Activated CD8-positive, alpha-beta memory T cell treated with anti-CD3 and anti-CD28 coated beads, Interleukin-2, amount 50 U/mL, for 1 hour (primary cell): ENCODE data around the gene TRPM3.

Source experiments
- DNase-seq: peaks from one replicate; pipeline ENCODE4 v3.0.0-alpha.2; 2020; ENCODE audit errors: extremely low read depth

The TRPM3 gene

DNA sequence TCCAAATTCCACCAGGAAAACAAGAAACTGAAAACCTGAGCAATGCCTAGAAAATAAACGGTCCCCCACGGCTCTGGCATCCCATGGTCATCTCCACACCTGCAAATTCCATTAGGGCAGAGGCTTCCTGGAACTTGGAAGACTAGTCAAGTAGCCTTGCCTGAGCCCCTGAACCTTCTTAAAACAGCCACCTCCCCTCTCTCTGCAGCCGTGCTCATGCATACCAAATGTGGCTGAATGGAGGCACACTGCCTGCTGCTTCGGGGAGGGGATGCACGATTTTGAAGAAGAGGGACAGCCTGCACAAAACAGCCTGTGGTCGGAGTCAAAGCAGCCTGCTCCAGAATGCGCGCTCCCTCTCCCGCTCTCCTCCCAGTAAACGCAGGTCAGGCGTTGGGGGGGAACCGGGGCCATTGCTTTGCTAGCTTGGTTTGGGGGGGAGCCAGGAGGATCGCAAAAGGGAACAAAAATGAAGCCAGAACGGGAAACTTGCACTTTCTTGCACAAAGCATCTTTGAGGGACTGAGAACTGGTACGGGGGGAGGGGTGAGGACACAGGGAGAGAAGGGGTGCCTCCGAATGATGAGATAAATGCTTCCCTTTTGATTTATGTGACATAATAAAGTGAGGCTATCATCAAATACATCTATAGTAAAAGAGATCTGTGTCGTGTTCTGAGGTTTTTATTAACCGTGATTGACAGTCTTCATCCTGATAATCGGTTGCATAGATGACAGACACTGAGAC lies at the start of gene TRPM3:
Gene TRPM3 (minus strand): TSS at position 347 of the 747 bp plus-strand sequence. CDS start 267 bp downstream, at position 80.
- DNase-seq, result no peak

DNA sequence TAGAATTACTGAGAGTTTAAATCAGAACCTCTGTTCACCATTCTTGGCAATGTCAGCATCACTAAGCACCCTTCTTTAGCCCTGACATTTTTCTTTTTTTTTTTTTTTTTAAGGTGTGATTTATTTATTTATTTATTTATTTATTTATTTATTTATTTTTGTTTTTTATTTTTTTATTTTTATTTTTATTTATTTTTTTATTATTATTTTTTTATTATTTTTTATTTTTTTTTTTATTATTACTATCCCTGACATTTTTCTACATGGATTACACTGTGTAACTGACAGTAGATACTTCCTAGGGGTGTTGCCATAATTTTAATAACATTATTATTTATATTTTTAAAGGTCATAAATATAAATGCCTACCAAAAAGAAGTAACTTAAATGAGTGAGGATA lies 47.0 kb upstream of the TRPM3 start:
- DNase-seq, result no peak

DNA sequence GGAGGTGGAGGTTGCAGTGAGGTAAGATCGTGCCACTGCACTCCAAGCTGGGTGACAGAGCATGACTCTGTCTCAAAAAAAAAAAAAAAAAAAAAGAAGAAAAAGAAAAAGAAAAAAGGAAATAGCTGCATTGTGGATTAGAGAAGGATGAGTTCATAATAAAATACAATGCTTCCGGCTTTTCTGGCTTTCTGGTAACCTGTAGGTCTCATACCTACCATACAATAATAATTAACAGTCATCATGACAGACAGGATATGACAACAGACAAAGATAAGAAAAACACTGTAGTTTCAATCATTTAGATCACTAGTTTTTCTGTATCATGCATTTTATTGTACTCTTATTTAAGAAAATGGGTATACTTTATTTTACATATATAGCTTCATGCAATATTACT lies 40.7 kb upstream of the TRPM3 start:
- DNase-seq, result no peak

DNA sequence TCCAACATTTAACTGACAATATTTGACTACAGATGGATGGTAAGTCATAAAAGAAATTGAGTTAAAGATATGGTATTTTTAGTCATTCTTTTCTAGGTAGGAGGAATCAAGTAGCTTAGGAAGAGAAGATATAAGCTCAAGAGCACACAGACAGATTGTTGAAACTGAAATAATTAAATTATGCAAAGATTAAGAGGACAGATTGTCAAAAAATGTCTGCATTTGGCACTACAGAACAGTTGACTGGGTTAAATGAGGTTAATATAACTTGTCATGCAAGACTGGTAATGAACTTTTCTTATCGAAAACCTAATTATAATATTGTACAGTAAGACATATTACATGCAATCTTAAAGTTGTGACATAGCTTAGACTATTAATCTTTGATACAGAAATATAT lies 36.3 kb upstream of the TRPM3 start:
- DNase-seq, result no peak

DNA sequence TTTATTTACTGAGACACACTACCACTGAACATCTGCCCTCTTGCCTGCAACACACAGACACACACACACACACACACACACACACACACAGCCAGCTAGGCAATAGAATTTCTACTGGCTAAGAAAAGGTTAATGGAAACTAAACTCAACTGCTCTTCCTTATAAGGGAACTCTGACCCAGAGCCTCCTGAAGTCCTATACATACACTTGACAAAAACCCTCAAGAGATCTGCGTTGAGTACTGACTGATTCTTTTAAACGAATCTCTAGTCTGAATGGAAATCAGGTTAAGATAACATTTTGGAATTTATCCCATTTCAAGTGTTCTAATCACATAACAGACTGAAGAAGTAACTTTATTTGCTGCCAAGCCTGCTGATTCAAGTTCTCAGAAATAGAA lies 25.9 kb upstream of the TRPM3 start:
- DNase-seq, result no peak

DNA sequence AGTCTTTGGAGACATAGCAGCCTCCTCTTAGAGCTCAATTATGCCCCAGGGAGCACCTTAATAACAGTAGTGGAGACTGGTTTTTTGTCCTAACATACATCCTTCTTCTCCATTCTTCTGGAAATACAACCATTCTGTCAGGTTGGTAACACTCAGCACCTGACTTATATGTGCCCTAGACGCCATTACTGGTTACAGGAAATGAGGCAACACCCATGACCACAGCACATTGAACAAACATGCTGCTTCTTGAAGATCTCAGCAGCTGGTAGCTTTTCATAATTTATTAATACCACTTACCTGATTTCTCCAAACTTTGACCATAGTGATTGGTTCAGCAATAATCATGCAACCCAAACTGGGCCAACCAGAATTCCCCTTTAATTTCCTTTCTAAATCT lies 25.1 kb upstream of the TRPM3 start:
- DNase-seq, result no peak

DNA sequence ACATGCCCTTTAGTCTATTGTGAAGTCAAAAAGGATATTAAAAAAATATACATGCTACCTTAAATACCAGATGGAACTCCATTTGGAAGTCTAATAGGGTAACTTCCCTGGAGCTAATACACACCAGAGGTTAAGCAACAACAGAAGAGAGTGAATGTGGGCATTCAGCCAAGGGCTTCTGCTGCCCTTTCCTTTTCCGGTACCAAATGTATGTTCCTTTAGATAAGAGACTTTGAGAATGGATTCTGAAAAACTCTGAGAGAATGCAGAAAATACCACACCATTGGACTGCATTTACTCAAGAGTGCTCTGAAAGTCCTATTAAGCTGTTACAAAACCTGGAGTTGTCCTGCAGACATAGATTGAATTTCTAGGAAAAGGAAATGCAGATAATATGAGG lies 23.8 kb upstream of the TRPM3 start:
- no peak for DNase-seq

DNA sequence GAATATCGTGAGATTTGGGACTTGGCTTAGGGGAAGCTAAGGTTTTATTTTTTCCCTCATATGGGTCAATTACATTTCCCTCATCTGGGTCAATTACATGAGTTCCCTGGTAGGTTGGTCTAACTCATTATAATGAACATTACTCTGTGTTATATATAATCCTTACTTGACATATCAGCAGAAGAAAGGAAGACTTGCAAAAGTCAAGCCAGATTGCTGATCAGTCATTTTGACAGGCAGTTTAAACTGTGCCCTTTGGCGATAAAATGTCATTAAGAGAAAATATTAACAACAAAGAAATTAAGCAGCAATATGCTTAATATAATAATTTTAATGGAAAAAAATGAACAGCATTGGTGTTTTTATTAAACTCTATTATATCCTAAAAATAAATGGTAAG lies 23.1 kb upstream of the TRPM3 start:
- DNase-seq, result no peak

DNA sequence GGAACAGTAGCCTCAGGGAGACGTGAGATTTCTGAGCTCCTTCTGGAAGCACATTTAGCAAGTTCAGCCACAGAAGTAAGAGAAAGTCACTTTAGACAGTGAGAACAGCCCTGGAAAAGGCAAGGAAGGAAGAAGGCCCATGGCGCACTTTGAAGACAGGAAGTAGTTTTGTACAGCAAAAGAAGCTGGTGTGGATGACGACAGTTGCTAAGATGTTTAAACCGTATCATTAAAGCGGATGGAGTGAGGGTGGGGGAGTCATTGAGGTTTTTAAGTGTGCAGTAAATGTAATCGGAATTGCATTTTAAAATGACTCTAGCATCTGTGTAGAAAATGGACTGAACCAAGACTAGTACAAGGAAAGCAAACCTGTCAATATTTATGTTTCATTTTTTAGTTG lies 15.3 kb upstream of the TRPM3 start:
- no peak for DNase-seq

DNA sequence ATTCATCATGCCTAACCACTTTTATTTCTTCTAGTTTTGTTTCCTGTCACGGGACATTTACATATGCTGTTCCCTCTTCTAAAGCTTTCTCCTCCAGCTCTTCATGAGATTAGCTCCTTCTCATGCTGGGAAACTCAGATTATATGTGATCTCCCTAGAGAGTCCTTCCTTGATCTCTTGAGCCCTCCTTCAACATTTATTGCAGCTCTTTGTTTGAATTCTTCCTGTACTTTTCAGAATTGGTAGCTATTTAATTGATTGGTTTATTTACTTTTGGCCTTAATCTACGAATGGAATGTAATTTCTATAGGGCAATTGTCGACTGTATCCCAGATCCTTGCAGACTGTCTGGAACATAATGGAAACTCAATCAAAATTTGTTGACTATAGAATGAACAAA lies 9.7 kb upstream of the TRPM3 start:
- no peak for DNase-seq

DNA sequence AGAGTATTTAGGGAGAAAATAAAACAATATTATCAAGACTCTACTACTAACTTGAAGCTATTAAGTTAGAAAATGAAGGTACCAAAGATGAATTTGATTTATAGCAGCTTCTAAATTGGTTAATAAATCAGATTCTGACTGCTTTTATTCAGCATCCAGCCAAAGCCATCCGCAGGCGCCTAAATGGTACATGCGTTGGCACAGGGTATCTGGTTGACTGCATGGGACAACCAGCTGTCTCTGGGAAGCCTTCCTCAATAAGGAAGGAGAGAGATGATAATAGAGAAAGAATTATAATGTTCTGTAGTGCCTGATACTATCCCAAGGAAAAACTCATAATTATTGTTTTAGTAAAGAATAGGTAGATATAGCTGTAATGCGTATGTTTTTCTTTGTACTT lies 9.1 kb upstream of the TRPM3 start:
- DNase-seq, result no peak

DNA sequence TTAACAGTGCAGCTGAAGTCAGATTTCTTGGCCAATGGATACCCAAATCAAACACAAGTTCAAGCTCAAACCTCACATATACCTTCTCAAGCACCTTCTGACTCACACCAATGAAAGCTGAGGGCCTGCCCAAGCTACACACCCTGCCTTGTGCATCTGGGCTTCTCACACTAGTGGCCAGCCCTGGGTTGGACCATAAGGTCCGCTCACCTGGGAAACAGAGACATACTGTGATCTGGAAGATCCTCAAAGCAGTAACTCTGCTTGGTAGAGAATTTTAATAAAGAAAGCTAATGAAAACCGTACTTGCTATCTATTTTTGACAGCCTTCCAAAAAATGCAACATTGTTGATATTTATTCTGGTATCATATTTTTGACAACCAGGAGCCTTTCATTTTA lies 7.4 kb upstream of the TRPM3 start:
- no peak for DNase-seq

DNA sequence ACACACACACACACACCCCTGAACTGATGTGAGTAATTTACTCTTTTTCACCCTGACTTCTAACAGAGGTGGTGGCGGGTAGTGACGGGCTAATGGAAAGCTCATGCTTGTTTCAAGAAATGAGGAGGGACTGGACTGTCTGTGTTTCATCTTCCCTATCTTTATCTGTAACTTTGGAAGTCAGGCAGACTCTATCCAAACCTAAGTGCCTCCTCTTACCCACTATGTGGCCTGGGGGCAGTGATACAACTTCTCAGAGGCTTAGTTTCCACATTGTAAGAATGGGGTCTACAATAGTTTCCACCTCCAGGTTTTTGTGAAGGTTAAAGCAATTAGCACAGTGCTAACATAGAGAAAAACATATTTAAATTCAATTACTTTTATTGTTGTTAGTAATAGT lies 5.9 kb upstream of the TRPM3 start:
- DNase-seq, result no peak

DNA sequence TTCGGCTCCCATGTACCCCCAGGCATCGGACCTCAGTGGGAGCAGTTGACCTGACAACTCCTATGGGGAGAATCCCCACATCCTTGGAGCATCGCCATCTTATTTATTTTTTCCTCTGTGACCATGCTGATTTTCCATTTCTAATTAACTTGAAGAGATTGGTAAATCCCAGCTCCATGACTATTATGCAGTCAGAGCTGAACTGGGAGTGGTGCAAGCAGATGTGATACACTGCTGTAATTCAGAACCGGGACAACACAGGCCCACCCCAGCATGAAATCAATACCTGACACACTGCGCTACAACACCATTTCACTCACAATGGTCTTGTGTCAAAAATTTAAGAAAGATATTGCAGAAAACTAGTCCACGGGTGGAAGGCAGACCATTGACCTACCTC lies 1.0 kb upstream of the TRPM3 start:
- DNase-seq, result no peak

DNA sequence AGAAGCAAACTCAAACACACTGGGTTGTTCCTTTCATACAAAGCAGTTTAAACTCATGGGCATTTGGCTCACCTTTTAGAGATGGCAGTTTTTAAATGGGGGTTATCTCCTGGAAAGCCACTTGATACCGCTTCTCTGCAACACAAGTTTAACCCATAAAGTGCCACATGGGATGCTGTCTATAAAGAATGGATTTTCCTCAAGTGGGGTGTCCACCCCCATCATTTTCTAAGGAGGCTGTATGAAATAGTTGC lies 528 bp upstream of the TRPM3 start:
- no peak for DNase-seq

DNA sequence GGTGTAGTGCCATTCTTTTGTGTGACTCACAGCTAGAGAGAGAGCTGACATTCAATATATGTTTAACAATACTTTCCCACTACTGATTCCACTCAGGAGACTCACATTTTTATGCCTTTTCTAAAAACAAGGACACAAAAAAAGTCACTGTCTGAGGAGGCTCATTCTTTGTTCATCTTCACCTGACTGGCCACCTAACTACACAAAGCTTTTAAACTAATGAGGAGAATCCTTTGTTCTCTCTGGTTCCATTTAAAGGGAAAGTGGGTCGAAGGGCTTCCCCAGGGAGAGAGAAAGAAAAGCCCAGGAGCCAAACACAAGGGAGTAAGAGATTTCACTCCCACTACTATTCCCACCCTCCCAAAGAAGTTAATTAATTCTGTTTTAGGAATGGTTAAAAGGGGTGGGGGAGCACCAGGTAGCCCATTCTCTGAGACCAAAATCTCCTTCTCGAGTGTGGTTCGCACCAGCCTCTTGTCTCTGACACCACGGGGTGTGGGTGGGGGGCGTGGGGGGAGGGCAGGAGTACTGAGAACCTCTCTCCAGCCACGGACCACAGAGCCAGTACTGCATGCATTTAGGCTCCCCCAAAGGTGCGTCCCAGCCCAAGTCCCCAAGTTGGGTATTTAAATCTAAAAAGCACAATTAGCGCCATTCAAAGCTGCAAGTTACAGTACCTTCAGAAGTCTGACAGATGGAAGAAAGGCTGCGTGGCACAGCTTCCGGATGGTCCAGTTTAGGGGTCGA lies 747 bp downstream of the TRPM3 start:
- no peak for DNase-seq

DNA sequence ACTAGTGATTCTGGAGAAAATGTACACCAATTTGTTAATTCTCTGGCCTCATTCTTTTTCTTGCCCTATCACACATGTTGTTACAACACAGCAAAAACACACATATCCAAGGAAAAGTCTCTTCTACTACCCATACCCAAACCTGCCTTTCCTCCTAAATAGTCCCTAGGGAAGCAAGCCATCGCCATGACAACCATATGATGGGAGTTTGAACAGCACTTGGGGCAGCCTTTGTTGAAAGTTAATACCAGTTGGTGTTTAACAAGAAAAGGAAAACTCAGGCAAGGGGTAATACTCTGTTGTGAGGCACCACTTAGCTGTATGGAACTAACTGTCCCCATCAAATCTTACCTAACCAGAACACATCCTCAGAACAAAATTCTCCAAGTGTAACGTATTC lies 1.7 kb downstream of the TRPM3 start:
- no peak for DNase-seq

DNA sequence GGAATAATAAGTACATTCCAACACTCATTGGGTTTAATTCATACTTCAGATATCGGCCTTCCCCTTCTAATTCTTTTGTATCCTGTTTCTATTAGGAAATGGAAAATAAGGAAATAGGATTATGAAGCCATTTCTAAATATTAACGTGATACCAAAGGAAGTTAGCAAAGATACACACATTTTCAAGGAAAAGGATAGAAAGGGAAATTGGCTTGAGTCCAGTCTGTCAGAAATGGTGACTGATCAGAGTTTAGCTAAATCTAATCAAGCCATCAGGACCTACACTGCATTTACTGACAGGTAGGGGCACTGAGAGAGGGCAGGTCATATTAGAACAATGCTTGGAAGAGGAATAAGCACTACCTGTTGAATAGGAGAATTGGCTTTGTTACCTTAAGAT lies 3.1 kb downstream of the TRPM3 start:
- no peak for DNase-seq

DNA sequence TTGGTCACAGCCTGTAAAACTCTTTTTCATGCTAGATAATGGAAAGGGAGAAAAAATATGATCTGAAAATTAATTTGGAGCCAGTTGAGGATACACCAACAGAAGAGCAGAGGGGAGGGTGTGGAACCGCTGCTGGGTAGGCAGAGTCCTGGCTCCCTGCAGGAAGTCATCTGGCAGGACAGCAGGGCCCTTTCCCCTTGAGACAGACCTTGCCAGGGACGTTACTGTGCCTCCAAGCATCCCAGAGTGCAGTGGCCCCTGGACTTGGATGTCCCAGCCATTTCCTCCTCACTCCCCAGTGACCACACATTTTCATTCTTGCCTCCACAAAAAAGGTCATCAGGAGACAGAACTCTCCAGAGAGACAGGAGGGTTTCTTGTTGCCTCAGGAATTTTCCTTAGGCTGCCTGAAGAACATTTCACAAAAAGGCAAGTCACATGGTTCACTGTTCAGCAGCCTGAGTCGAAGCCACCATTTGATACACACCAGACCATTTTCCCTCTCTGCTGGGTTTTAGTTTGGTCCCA lies 5.9 kb downstream of the TRPM3 start:
- no peak for DNase-seq

DNA sequence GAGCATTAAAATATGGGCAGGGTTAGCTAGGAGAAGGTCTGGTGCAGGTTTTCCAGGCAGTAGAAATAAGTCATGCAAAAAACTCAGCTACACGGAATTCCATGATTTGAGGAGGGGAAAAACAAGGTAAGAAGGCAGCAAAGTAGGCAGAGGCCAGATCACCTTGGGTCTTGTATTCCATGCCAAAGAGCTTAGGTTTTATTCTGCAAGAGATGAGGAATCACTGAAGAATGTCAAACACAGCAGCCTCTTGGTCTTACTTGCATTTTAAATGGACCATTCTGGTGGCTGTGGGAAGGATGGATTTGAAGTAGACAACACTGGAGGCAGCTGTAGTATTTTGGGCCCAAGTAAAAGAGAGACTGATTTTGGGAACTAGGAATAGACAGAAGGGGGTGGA lies 8.6 kb downstream of the TRPM3 start:
- no peak for DNase-seq

DNA sequence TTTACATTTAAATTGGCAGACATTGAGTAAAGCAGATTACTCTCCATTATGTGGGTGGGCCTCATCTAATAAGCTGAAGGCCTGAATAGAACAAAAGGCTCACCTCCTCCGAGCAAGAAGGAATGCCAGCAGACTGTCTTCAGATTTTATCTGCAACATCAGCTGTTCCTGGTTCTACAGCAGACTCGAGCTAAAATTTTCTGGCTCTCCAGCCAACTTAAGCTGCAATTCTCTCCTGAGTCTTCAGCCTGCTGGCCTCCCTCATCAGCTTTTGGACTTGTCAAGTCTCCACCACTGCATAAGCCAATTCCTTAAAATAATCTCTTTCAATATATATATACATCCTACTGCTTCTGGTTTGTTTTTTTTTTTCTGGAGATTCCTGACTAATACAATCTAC lies 12.5 kb downstream of the TRPM3 start:
- DNase-seq, result no peak

DNA sequence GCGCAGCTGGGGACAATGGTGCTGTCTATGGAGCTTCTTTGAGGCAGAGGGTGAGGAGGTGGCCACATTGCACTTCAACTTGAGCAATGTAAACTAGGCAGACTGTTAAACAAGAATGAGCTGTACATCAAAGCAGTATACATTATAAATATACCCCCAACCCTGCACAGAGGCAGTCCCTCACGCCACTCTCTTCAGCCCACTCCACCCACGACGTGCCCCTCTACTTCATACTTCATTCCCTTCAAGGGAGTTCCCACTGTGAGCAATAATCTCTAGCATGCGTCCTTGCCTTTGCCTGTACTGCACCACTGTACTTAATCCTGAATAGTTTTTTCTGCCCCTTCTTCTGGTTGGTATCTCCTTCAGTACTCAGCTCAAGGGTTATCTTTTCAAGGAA lies 14.4 kb downstream of the TRPM3 start:
- no peak for DNase-seq

DNA sequence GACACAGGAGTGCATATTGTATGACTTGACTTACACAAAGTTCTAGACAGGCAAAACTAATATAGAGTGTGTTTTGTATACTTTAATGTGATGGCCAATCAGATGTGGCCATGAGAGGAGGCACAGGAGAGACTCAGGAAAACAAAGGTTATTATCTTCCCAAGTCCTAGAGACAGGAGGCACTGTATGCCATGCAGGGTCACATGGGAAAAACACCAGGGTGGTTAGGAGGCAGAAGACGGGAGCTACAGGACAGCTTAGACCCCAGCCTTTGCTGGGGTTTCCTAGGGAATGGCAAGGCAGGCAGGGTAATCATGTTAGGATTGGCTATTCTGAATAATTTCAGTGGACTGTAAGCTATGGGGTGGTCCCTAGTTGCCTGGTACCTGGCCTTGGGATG lies 16.2 kb downstream of the TRPM3 start:
- no peak for DNase-seq

DNA sequence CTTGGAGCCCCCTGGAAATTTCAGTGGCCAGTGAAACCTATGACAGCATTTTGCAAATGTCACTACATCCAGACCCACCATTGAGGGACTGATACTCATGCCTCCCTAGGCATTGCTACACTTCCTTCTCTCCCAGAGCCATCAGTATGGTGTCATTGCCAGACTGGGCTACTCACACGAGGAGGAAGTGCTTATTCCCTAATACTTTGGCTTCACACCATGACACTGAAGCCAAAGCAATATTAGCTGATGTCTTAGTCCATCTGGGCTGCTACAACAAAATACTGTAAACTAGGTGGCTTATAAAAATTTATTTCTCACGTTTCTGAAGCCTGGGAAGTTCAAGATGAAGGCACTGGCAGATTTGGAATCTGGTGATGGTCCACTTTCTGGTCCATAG lies 22.6 kb downstream of the TRPM3 start:
- no peak for DNase-seq
